GM18867 (cell line): ENCODE data around the gene MORC2.

Experiments
- ATAC-seq: cut with Tn5 transposase; IDR thresholded peaks from one replicate; pipeline ENCODE4 v1.9.1; 2021; ENCODE audit warnings: mild to moderate bottlenecking, moderate library complexity; ENCODE audit not compliant: unreplicated experiment

Gene MORC2

GRCh38 chr22:30949934-30950660 lies 18.5 kb downstream of the MORC2 start:
- no peak for ATAC-seq

- ATAC-seq, result no peak
These were observed 19.6 kb downstream of the MORC2 start for GRCh38 chr22:30948930-30949342.

- no peak for ATAC-seq
These were observed 20.6 kb downstream of the MORC2 start for GRCh38 chr22:30947816-30948454.

GRCh38 chr22:30947173-30947815 lies 21.3 kb downstream of the MORC2 start:
- ATAC-seq, result no peak

- no peak for ATAC-seq
These were observed 22.2 kb downstream of the MORC2 start for GRCh38 chr22:30946354-30946753.

- ATAC-seq, result no peak
These were observed 22.9 kb downstream of the MORC2 start for GRCh38 chr22:30945653-30946052.

- ATAC-seq, result no peak
These were observed 23.6 kb downstream of the MORC2 start for GRCh38 chr22:30944986-30945385.

GRCh38 chr22:30943368-30943767 lies 25.2 kb downstream of the MORC2 start:
- ATAC-seq, result no peak

- ATAC-seq, result no peak
These were observed 27.2 kb downstream of the MORC2 start for GRCh38 chr22:30941363-30941740.

GRCh38 chr22:30940685-30941362 lies 27.8 kb downstream of the MORC2 start:
- no peak for ATAC-seq

- ATAC-seq, result no peak
These were observed 34.5 kb downstream of the MORC2 start for GRCh38 chr22:30934053-30934452.

- ATAC-seq, result no peak
These were observed 35.1 kb downstream of the MORC2 start for GRCh38 chr22:30933457-30933856.

GRCh38 chr22:30932661-30933060 lies 35.9 kb downstream of the MORC2 start:
- no peak for ATAC-seq

- ATAC-seq, result no peak
These were observed 36.9 kb downstream of the MORC2 start for GRCh38 chr22:30931541-30932300.

- ATAC-seq, result no peak
These were observed 38.3 kb downstream of the MORC2 start for GRCh38 chr22:30930228-30930627.

GRCh38 chr22:30928401-30928800 lies 40.2 kb downstream of the MORC2 start:
- ATAC-seq, result no peak

GRCh38 chr22:30927806-30928205 lies 40.8 kb downstream of the MORC2 start:
- ATAC-seq, result no peak

GRCh38 chr22:30926706-30927105 lies 41.9 kb downstream of the MORC2 start:
- ATAC-seq, result no peak

- ATAC-seq, result no peak
These were observed 42.9 kb downstream of the MORC2 start for GRCh38 chr22:30925667-30926066.

GRCh38 chr22:30923168-30923900 lies 45.2 kb downstream of the MORC2 start:
- no peak for ATAC-seq
